Mesothelial cell of epicardium (in vitro differentiated cells): Measurements from ENCODE around the gene CAMK2G. TPM values are rescaled to one million over a fixed set of nuclear protein-coding genes. Genes with fewer than 3 reads are reported as not detected.

Experiments
- DNase-seq, 2 experiments: peaks; one replicate each; pipeline ENCODE4 v3.0.0; 2021; ENCODE audit warnings: low spot score in 2 of 2; ENCODE audit not compliant: unreplicated experiment in 2 of 2
- H3K27ac Mint-ChIP-seq: 2 replicates; pipeline ENCODE4 v1.8.0; 2021; ENCODE audit warnings: mixed read lengths
- H3K27me3 Mint-ChIP-seq: 2 replicates; pipeline ENCODE4 v1.8.0; 2021; ENCODE audit warnings: low read depth, mixed read lengths
- H3K36me3 Mint-ChIP-seq: 2 replicates; pipeline ENCODE4 v1.8.0; 2021; ENCODE audit warnings: mixed read lengths
- H3K4me1 Mint-ChIP-seq: 2 replicates; pipeline ENCODE4 v1.8.0; 2021; ENCODE audit warnings: mixed read lengths
- H3K4me3 Mint-ChIP-seq: 2 replicates; pipeline ENCODE4 v1.8.0; 2021; ENCODE audit warnings: mild to moderate bottlenecking, moderate library complexity, mixed read lengths
- H3K9me3 Mint-ChIP-seq: 2 replicates; pipeline ENCODE4 v1.8.0; 2021; ENCODE audit warnings: mixed read lengths
- total RNA-seq: library from RNA; stranded (reverse); gene quantifications from 3 replicates; pipeline ENCODE4 v1.2.1, GENCODE V29; 2021
- TF ChIP-seq, protein P1 (sequence below): fragments of 200-600 bp; sonication (generic); IDR thresholded peaks from one replicate; pipeline ENCODE4 v1.5.0; 2021; ENCODE audit warnings: antibody characterized with exemption; ENCODE audit not compliant: unreplicated experiment

CAMK2G gene
- total RNA-seq, 1 donor from 2014 or later = 28.3 TPM

DNA sequence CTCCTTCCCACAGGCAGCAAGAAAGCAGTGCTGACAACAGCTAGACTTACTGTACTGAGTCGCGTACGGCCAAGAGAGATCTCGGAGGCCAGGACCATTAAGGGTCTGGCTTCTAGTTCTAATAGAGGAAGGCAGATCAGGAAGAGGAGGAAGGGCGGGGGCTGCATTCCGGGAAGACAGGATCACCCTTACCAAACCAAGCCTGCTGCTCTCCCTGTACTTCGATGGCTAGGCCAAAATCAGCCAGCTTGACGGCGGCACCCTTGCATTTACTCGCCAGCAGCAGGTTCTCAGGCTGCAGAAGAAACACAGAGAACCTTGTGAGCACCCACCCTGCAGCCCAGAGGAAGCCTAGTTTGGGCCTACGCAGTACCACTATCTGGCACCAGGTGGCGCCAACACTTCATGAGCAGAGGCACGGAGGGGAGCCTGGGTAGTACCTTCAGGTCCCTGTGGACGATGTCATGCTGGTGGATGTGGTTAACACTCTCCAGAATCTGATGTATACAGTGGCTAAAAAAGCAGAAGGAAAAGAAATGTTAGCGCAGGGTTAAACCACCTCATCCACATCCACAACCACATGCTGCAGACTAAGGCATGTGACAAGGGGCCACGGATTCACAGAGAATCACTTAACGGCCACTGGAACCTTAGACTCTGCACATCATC lies 25.4 kb downstream of the CAMK2G start:
- TF ChIP-seq, protein P1, sequence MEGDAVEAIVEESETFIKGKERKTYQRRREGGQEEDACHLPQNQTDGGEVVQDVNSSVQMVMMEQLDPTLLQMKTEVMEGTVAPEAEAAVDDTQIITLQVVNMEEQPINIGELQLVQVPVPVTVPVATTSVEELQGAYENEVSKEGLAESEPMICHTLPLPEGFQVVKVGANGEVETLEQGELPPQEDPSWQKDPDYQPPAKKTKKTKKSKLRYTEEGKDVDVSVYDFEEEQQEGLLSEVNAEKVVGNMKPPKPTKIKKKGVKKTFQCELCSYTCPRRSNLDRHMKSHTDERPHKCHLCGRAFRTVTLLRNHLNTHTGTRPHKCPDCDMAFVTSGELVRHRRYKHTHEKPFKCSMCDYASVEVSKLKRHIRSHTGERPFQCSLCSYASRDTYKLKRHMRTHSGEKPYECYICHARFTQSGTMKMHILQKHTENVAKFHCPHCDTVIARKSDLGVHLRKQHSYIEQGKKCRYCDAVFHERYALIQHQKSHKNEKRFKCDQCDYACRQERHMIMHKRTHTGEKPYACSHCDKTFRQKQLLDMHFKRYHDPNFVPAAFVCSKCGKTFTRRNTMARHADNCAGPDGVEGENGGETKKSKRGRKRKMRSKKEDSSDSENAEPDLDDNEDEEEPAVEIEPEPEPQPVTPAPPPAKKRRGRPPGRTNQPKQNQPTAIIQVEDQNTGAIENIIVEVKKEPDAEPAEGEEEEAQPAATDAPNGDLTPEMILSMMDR = peak; percentile 98
- DNase-seq = peak; percentile 58 to 92
- Mint-ChIP-seq H3K36me3 (peaks cover 27% of the 10 kb centered on the region), H3K27me3 (no peaks in the 10 kb centered on the region), H3K4me1 (peaks cover 5% of the 10 kb centered on the region), H3K9me3 (no peaks in the 10 kb centered on the region), H3K4me3 (no peak overlapping the region), H3K27ac (no peak overlapping the region)

DNA sequence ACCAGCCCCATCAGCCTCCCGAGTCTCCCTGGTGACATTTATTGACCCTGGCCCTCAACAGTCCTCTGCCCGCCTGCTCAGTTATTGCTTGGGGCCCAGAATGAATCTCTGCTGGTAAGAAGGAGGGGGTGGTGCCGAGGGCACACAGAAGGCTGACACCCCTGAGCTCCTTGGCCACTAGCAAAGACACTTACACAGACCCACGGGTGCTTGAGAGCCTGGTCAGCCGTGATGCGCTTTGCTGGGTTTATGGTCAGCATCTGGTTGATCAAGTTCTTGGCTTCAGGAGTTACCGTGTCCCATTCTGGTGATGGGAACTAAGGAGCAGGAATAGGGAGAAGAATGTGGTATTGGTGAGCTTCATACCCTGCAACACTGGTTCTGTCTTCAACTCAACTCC lies 27.3 kb downstream of the CAMK2G start:
- TF ChIP-seq, protein P1 = no peak
- no peaks in the 10 kb centered on the region for H3K9me3 Mint-ChIP-seq
- H3K4me3 Mint-ChIP-seq = no peak overlapping the region
- H3K27ac Mint-ChIP-seq = no peak overlapping the region
- DNase-seq = no peak
- H3K27me3 Mint-ChIP-seq = no peaks in the 10 kb centered on the region
- peaks cover 5% of the 10 kb centered on the region for H3K4me1 Mint-ChIP-seq
- peaks cover 35% of the 10 kb centered on the region for H3K36me3 Mint-ChIP-seq

DNA sequence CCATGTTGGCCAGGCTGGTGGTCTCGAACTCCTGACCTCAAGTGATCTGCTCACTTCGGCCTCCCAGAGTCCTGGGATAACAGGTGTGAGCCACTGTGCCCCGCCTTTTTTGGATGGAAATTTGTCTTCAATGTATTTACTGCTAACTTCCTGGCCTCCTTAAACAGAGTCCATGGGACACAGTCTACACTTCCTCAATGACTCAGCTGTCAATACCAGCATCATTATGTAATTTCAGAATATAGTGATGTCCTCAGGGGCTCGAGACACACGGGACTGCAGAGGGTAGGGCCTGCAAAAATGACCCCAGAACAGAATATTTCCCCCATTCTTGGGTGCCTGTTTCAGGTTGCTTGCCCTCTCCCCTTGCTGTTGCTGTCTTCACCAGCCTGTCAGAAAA lies 31.1 kb downstream of the CAMK2G start:
- TF ChIP-seq, protein P1 = no peak
- DNase-seq = no peak
- H3K4me3 Mint-ChIP-seq = no peak overlapping the region
- H3K36me3 Mint-ChIP-seq = peaks cover 39% of the 10 kb centered on the region
- H3K27ac Mint-ChIP-seq = no peak overlapping the region
- no peaks in the 10 kb centered on the region for H3K9me3 Mint-ChIP-seq
- H3K27me3 Mint-ChIP-seq = no peaks in the 10 kb centered on the region
- H3K4me1 Mint-ChIP-seq = no peaks in the 10 kb centered on the region

DNA sequence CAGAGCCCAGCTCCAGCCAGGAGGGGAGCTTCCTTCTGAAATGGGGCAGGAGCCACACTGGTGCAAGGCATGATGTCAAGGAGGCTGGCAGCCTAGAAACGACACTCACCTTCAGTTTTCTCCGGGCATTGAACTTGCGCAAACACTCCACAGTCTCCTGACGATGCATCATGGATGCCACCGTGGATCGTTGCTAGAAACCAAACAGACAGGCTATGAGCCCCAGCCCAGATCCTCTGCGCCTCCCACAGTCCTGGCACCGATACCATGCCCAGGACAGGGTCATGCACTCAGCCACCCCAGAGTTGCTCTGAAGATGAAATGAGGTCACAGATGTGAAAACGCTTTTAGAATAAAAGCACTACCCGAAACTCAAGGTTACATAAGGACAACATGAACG lies 32.0 kb downstream of the CAMK2G start:
- TF ChIP-seq, protein P1 = no peak
- no peaks in the 10 kb centered on the region for H3K27me3 Mint-ChIP-seq
- H3K27ac Mint-ChIP-seq = no peak overlapping the region

DNA sequence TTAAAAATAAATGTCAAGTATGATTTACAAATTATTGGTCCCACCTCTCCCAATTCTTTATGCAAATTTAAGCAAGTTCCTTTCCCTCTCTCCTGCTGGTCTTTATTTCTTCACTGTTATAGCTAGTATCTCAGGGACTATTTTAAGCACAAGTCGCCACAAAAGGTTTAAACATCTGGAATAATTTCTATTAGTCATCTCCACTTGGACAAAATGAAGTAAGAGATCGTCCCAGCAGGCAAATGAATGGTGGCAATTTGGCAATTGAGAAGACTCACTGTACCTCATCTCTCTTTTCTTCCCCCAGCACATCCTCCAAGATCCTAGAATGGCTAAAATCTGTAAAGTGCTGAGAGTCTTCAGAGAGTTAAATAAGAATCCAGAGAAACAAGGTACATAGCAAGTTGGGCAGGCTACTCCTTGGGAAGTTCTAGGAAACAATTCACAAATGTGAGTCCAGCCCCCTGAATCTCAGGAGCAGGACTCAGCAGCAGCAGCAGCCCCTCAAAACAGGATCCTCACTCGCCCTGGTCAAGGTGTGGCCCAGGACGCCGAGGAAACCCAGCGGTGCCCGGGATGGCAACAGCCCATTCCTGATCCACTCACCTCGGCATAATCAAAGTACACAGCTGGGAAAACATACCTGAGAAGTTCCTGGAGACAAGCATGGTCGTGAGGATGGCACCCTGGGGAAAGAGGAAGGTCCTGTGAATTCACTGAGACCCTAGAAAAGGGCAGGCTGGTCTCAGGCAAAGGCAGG lies 32.6 kb downstream of the CAMK2G start:
- H3K27me3 Mint-ChIP-seq = no peaks in the 10 kb centered on the region
- peaks cover 35% of the 10 kb centered on the region for H3K36me3 Mint-ChIP-seq
- TF ChIP-seq, protein P1 = no peak
- no peaks in the 10 kb centered on the region for H3K4me1 Mint-ChIP-seq
- no peak overlapping the region for H3K27ac Mint-ChIP-seq
- H3K9me3 Mint-ChIP-seq = no peaks in the 10 kb centered on the region
- H3K4me3 Mint-ChIP-seq = no peak overlapping the region
- no peak for DNase-seq

More for the DNA sequence above, 32.0 kb downstream of the CAMK2G start:
- DNase-seq = no peak
- no peaks in the 10 kb centered on the region for H3K4me1 Mint-ChIP-seq
- H3K4me3 Mint-ChIP-seq = no peak overlapping the region
- no peaks in the 10 kb centered on the region for H3K9me3 Mint-ChIP-seq
- H3K36me3 Mint-ChIP-seq = peaks cover 33% of the 10 kb centered on the region
